NCI-H82 (cell line): ENCODE results near the gene HEMK1.

Experiments used
- DNase-seq: peaks from one replicate; lab custom pipeline; 2025; lab: John Stamatoyannopoulos, UW

Gene HEMK1

GRCh38 chr3:50637011-50637410 lies 67.7 kb downstream of the HEMK1 start:
- no peak for DNase-seq

- no peak for DNase-seq
These were observed 68.6 kb downstream of the HEMK1 start for GRCh38 chr3:50637945-50638344.

- DNase-seq, result no peak
These were observed 69.8 kb downstream of the HEMK1 start for GRCh38 chr3:50639055-50639494.

GRCh38 chr3:50642382-50642781 lies 73.1 kb downstream of the HEMK1 start:
- DNase-seq, result no peak

- no peak for DNase-seq
These were observed 75.2 kb downstream of the HEMK1 start for GRCh38 chr3:50644561-50644960.

GRCh38 chr3:50645378-50645777 lies 76.1 kb downstream of the HEMK1 start:
- DNase-seq, result no peak
